HG03066 (cell line): ENCODE measurements around the gene POU6F2.

Experiments
- ATAC-seq: cut with Tn5 transposase; IDR thresholded peaks from one replicate; pipeline ENCODE4 v1.9.1; 2021; ENCODE audit warnings: low read depth; ENCODE audit not compliant: unreplicated experiment

POU6F2 gene

DNA sequence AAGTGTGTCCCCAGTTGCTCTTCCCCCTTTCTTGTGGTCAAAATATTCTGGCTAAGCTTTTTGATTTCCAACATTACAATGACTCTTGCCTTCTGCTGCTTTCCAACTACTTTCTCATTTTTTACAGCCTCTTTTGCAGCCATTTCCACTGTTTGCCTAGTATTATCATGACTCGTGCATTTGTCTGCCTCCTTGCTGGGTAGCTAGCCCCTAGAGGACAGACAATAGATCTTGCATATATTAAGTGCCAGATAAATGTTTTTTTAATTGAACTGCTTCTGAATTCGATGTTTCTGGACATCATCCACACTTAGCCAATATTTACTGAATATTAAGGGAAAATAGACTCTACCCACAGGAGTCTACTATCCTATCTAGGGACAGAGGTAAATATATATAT lies 124.5 kb downstream of the POU6F2 start:
- ATAC-seq, result no peak

DNA sequence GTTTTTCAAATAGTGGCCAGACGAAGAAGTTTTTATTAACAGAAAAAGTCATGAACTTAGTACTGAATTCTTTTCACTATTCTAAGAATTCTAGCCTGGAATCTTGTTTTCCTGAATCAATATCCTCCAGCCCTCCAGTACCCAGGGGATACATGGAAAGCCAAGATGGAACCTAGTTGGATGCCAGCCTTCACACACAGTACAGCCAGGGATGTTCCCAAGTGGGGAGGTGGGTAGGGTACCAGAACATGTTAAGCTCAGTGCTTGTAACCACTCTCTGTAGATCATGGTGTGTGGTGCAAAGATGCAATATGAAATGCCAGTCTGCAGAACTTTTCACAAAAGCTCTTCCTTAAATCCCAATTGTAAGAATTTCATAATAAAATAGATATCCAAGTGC lies 128.0 kb downstream of the POU6F2 start:
- no peak for ATAC-seq

DNA sequence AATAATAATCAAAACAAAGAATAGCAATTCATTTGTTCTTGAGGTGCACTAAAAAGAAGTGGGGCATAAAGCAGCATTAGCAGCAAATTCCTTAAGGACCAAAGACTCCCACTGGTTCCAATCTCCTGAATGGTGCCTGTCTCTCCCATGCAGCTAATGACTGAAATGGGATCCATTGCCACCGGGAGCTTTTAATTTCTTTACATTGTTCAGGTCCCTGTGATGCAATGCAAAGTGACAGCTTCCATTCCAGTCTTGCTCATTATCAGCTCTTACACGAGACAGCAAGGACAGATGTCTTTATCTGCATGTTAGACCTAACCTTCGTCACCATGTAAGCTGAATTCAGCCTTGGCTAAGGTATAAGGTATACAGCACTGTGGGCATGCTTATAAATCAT lies 148.1 kb downstream of the POU6F2 start:
- no peak for ATAC-seq

DNA sequence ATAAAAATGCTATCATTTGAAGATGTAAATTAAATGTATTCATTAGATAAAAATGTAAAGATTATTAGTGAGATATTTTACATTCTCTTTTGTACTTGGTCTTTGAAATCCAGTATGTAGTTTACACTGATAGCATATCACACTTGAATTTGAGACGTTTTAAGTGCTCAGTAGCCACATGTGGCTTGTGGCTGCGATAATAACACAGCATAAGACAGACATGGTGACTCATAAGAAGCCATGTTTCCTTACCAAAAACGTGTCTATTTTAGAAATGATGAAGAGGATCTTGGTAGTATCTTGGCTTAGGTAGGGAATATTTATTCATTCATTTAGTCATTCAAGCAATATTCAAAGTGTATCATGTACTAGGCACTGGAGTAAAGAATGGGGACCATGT lies 149.3 kb downstream of the POU6F2 start:
- ATAC-seq, result no peak

DNA sequence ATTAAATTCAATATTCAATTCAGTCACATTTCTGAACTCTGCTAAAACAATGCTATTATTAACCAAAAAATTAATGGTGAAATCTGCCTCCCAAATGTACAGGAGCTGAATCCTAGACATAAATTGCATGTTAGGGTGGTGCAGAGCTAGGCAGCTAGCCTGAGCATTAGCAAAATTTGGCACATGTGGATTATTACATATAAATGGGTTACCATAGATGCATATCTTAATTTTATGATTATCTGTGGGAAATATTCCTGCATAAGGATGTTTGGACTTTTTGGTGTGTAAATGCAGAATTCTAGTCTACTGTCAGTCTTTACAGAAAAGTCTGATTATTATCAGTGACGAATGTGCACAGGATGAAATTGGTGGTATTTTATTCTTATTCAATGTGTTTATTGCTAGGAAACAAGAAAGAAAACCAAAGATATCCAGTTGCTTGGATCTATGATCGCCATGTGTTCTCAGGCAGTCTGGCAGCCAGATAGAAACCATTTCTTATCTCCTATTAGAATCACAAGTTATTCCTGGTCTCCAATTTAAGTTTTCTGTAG lies 150.7 kb downstream of the POU6F2 start:
- ATAC-seq, result no peak

DNA sequence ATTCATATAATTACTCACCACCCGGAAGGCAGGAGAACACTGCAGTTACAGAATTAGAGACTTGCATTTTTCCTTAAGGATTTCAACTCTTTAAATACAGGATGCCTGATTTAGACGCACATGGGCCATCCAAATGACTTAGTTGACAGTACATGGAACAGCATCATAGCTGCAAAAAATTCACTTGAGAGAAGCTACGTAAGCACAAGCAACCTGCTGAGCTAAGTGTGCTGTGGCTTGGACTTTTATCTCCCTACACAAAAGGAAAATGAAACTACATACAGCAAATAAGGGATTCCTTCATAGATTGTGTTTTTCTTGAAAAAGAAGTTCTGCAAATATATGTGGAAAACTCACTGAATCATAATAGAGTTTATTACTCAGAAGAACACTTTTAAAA lies 152.6 kb downstream of the POU6F2 start:
- no peak for ATAC-seq

DNA sequence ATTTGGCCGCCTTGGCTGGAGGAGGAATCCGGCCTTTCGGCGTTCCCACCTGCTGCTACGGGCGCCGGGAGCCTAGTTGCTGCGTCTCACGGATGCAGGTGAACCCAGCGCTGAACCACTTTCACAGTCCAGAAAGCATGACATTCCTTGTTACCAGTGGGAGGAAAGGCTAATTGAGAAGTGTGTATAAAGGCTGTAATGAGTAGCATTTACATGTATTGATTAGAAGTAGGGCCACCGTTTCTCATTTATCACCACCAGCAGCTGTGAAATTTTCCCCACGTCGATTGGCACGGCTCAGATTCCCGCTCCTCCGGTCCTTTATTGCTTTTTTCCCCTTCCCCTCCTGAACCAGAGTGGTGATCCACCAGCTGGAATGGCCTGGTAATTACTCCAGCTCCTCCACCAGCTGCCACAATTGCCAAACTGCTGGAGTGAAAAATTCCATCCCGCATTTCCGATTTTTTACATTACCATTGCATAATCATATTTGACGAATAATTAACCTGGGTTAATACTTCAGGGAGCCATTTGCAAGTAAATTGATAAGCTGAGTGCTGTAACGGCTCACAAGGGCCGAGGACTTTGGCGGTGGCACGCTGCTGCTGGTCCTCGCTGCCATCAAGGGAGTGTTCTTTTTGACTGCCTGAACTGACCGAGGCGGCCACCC lies 153.3 kb downstream of the POU6F2 start:
- no peak for ATAC-seq

DNA sequence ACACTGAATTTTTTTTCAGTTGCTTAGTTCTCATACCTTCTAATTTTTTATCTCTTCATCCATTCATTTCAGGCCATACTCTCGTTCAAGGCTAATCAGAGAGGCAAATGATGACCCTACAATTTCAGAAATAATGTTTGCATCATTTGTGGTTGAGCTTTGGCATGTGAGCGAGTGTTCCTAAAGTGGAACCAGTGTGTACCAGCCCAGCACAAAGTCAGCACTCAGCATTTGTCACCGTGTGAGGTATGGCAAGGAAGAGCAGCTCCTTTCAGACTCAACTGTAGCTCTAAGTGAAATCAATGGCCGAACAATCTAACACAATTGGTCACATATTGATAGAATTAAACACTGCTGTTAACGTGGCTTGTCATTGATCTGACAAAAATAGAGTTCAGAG lies 154.6 kb downstream of the POU6F2 start:
- no peak for ATAC-seq

DNA sequence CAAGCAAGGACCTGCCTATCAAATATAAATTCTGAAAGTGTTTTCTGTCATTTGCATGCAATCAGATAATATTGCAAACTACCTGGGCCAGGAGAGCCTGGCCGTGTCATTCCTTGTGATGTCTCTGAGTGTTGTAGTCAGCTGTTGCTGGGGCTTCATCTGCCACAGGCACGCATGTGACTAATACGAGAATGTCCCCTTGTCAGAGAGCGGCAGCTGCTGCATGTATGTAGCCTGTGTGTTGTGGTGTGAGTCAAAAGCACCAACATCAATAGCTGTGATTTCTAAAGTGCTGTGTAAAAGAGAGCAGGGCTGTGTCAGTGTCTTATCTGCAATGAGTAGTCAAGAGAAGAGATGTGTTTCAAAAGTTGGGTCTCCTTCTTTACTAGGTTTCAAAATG lies 155.4 kb downstream of the POU6F2 start:
- ATAC-seq, result no peak

DNA sequence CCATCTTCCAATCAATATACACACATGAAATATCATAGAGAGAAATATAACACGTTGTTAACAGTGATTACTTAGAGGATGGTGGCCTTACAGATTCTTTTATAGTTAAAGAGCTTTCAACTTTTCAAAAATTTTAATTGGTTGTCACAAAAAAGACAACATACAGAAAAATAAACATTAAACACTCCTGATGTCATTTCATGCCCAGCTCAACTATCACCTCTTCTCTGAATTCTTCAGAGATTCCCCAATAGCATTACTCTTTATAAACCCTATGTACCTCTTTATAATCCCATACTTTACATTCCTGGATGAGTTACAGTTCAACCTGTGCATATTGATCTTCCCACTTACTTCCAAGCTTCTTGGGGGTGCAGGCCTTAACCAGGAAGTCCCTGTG lies 159.8 kb downstream of the POU6F2 start:
- no peak for ATAC-seq

DNA sequence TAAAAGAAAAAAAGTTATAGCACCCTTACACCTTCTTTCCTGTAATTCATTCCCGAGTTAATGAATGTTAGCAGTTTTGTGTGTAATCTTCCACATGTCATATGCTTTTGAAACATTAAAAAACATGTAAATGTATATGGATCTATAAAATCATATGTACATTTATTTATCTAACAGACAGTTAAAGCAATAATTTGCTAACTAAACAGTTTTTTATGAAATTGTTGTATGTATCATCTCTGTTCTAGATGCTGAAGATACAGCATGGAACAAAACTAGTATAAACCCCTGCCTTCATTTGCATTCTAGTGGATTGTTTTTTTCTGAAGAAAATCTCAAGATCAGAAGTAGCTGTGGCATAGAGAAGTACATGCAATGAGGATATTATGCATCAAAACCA lies 165.0 kb downstream of the POU6F2 start:
- no peak for ATAC-seq

DNA sequence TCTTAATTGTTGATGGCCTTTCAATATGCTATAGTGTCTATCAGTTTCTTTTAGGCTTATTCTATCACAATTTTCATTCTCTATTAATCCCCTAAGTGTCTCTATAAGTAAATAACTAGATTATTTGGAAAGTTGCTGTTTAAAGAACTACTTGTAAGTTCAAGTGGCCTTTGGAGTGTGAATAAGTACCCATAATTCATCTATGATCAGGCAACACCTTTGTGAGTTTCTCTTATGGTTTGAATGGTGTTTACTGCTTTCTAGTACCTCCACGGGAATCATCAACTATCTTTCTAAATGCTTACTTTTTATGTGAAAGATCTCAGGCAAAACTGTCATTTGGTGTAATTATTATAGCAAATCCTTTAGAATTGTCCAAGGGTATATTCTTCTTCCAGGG lies 166.7 kb downstream of the POU6F2 start:
- ATAC-seq, result no peak

DNA sequence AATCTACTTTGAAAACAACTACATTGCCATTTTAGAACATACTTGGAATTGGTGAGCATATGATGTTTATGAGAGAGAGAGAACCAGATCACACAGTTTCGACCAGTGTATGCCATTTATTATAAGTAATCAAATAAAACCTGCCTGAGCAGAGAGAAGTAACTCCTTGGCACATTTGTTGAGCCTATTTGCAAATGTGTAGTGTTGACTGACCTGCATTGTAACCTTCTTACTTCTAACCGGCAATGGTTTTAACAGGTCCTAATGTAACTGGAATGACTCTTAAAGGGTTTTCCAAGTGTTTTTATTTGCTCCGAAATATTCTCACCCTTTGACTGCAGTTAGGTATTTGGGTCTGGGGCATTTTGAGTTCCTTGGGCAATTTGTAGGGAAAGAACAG lies 167.6 kb downstream of the POU6F2 start:
- ATAC-seq, result no peak

DNA sequence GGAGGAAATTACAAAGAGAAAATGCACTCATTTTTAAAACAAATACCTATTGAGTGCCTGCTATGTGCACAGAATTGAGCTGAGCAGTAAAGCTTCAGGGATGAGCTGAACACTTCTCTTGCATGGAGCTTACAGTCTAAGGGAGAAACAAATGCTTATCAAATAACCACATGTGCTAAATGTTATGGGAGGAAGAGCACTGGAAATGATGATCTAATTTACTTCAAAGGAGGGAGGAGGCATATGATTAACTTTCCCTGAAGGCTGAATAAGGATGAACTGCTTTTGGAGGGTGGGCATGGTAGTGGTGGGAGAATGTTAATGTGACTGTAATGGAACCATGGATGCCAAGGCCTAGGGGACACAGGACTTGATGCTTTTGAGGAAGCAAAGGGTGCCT lies 168.2 kb downstream of the POU6F2 start:
- ATAC-seq, result no peak

DNA sequence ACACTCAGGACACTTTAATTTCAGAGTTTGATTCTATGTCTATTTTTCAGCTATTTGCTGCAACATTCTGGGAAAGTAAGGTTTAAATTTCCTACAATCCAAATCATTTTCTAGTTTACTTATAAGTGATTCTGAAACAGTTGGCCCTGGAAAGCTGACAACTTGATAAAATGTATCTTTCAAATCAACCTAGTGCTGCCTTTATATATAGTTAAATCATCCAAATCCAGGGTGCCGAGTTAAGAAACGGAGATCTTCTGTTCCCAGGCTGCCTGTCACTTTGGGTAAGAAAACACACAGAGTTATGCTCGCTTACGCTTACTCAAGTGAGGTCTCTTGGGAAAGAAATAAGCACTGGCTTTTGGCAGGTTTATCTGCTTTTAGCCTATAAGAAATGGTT lies 175.0 kb downstream of the POU6F2 start:
- ATAC-seq, result no peak

DNA sequence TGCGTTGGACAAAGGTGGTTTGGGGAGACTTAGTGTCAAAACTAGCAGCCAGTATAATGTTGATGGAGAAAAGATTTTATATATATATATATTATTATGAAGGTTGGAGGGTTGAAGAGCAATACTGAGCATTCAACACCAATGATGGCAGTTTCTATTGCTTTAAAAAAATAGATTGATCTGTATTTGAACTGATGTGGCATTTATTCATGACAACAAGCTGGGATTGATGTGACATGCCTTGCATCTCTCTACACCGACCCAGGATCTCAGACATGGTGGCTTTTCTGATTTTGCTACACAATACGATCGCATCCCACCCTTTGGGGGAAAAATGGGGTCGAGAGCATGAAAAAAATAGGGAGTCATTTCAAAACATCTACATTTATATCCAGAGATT lies 175.4 kb downstream of the POU6F2 start:
- ATAC-seq, result no peak

DNA sequence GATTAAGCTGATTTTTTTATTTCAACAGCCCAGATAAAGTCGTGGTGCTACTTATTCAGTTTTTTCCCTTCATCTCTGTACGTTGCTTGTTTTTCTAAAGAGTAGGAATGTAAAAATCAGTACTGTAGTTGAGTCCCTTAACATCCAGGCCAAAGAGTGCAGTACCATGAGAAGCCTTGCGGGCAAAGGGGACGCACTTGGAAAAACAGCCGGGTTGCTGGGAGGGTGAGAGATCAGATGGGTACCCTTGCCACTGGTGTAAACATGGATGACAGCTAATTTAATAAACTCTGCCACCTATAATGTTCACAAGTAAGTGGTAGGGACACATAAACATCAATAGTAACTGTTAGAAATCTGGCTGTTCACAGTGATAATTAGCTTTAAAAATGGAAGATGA lies 175.9 kb downstream of the POU6F2 start:
- ATAC-seq, result no peak

DNA sequence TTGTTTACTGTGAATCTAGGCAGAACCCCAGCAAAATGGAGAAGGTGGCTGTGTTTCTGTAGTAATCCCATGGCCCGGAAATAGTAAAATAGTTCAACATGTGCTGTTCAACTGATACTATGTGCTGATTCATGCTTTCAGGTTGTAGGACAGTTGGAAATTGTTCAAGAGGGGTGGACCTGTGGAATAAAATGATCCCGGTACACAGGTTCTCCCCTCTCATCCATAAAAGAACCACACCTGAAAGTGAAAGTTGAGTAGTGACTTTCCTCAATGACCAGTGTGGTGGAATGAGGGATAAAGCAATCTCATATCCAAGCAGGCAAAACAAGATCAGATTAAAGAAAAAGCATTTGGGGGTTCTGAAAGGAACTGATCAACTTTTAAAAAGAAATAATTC lies 177.1 kb downstream of the POU6F2 start:
- no peak for ATAC-seq

DNA sequence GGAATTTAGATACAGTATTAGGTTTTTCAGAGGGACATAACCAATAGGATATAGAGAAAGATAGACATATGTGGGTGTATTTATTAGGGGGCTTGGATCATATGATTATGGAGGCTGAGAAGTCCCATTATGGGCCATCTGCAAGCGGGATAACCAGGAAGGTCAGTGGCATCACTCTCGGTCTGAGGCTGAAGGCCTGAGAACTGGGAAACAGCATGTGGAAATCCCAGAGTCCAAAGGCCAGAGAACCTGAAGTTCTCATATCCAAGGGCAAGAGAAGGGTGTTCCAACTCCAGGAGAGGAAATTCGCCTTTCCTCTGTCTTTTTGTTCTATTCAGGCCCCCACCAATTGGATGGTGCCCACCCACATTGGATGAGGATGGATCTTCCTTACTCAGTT lies 180.7 kb downstream of the POU6F2 start:
- no peak for ATAC-seq

DNA sequence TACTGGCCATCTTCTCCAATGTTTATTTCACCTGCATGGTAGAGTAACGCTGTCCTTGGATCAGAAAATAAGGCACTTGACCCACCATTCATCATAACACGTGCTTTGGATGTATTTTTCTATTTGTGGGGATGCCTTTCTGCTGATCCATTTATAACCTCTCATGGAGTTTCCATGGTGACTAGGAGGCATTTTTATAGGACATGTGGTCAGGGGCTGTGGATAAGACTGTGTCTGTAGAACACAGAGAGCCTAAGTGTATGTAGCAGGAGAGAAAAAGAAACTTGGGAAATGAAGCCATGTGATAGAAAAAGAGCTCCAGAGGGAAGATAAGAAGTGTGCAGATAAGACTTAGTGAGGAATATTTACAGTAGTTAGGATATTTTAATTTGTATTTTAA lies 184.2 kb downstream of the POU6F2 start:
- ATAC-seq, result no peak

DNA sequence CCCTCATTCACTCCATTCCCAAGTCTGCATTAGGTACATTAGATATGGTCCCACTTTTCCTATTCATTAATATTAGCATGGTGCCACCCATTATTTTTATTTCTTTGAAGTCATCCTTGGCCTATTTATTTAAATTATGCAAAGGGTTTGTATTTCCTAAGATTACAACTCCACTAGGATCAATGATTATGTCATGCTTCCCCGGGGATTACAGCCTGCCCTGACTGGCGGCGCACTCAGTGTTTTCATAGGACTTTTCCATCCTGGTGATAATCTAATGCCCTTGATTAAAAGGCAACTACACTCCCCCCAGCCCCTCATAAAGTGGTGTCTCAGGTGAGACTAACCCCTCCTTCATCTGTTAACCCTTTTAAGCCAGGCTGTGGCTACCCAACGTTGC lies 187.2 kb downstream of the POU6F2 start:
- no peak for ATAC-seq

DNA sequence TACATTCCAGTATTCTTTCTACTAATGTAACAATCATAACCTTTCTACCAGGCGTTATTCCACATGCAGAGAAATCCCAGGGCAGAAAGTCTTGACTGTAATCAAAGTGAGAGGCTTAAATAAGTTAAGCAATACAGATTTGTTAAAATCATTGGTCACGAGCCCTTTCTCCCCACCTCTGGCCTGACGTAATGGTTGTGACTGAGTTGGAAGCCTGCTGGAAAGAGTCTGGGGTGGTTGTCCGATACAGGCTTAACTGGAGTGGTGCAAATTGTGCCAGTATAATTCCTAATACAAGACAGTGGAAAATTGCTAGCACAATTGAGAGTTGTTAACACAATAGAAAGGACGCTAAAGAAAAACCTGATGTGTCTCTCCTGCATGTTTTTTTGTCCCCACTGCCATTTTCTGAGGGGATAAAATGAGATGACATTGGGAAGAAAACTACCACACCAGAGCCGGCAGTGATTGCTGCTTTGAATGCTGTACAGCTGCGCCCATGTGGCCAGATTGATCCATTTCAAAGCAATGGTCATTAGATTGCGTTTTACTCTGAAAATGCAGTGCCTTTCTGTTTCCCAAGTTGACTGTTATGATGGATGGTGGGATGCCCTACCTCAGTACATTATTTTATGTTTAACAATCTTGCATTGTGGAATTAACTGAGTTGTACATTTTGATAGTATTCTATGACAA lies 190.8 kb downstream of the POU6F2 start:
- no peak for ATAC-seq
